SK-N-SH (cell line): ENCODE measurements around the gene LBR. TPM values are rescaled to one million over a fixed set of nuclear protein-coding genes. Genes with fewer than 3 reads are reported as not detected.

Experiments used
- CTCF ChIA-PET: fragments of 300-600, 350-600 bp; formaldehyde crosslinking; extraction: SDS; loops from one replicate; lab custom pipeline; 2021; lab: Yijun Ruan, JAX
- POLR2A ChIA-PET: fragments of 350-600 bp; sonication (Branson Sonifier 250); formaldehyde crosslinking; extraction: SDS; loops from one replicate; lab custom pipeline; 2020; ENCODE audit warnings: antibody characterized with exemption, inconsistent platforms; lab: Yijun Ruan, JAX
- DNase-seq: peaks from one replicate; pipeline ENCODE4 v3.0.0; 2012
- H2AFZ ChIP-seq: fragments of 200-600 bp; sonication (generic); 2 replicates; pipeline ENCODE4 v1.8.1; 2016; ENCODE audit warnings: antibody characterized with exemption, mild to moderate bottlenecking, low read depth
- H3F3A ChIP-seq: fragments of 200-600 bp; sonication (generic); replicated peaks from 2 replicates; pipeline ENCODE3; 2016; ENCODE audit warnings: antibody characterized with exemption, mild to moderate bottlenecking; ENCODE audit not compliant: insufficient read depth
- H3K27ac ChIP-seq, 2 experiments: fragments of 200-500 bp in 1 of 2; fragments of 200-600 bp in 1 of 2; sonication (Bioruptor generic) in 1 of 2; sonication (generic), shearing (Covaris generic) in 1 of 2; 2 replicates each; pipeline versions ENCODE4 v1.5.1 to v1.6.1; 2014 to 2016; ENCODE audit warnings: low read depth in 2 of 2, inconsistent platforms in 1 of 2, low read length in 1 of 2, mild to moderate bottlenecking in 1 of 2, mixed read lengths in 1 of 2
- H3K27me3 ChIP-seq: fragments of 200-600 bp; sonication (generic), shearing (Covaris generic); 2 replicates; pipeline ENCODE4 v1.6.1; 2016; ENCODE audit warnings: mixed run types; ENCODE audit not compliant: insufficient read depth
- H3K36me3 ChIP-seq, 2 experiments: fragments of 200-500 bp in 1 of 2; fragments of 200-600 bp in 1 of 2; sonication (Bioruptor generic) in 1 of 2; sonication (generic) in 1 of 2; replicated peaks in 1 of 2; 2 replicates each; pipeline versions ENCODE3 to v1.5.1; 2014 to 2016; ENCODE audit warnings: low read length in 1 of 2, mild to moderate bottlenecking in 1 of 2; ENCODE audit not compliant: insufficient read depth in 2 of 2, control insufficient read depth in 1 of 2
- H3K4me1 ChIP-seq, 2 experiments: fragments of 200-500 bp in 1 of 2; fragments of 200-600 bp in 1 of 2; sonication (Bioruptor generic) in 1 of 2; sonication (generic), shearing (Covaris generic) in 1 of 2; 2 replicates each; pipeline versions ENCODE4 v1.5.1 to v1.6.1; 2014 to 2016; ENCODE audit warnings: low read depth in 1 of 2, low read length in 1 of 2, mixed run types in 1 of 2; ENCODE audit not compliant: insufficient read depth in 2 of 2, control insufficient read depth in 1 of 2
- H3K4me2 ChIP-seq: fragments of 200-600 bp; sonication (generic), shearing (Covaris generic); 2 replicates; pipeline ENCODE4 v1.6.1; 2017; ENCODE audit warnings: mixed run types
- H3K4me3 ChIP-seq, 2 experiments: fragments of 200-500 bp in 1 of 2; fragments of 200-600 bp in 1 of 2; sonication (Bioruptor generic) in 1 of 2; sonication (generic), shearing (Covaris generic) in 1 of 2; 2 replicates each; pipeline versions ENCODE4 v1.5.1 to v1.8.1; 2014 to 2016; ENCODE audit warnings: low read depth in 2 of 2, inconsistent platforms in 1 of 2, low read length in 1 of 2, mild to moderate bottlenecking in 1 of 2, mixed read lengths in 1 of 2, moderate library complexity in 1 of 2
- H3K79me2 ChIP-seq: fragments of 200-600 bp; sonication (generic); 2 replicates; pipeline ENCODE4 v1.8.1; 2017; ENCODE audit warnings: mild to moderate bottlenecking; ENCODE audit not compliant: insufficient read depth
- H3K9ac ChIP-seq: fragments of 200-600 bp; sonication (generic); 2 replicates; pipeline ENCODE4 v1.6.1; 2017; ENCODE audit warnings: mixed run types
- H3K9me2 ChIP-seq: fragments of 200-600 bp; sonication (generic); 2 replicates; pipeline ENCODE4 v1.6.1; 2017; ENCODE audit warnings: mixed run types
- H3K9me3 ChIP-seq: fragments of 200-600 bp; sonication (generic); 2 replicates; pipeline ENCODE4 v1.6.1; 2017; ENCODE audit warnings: mixed run types, mild to moderate bottlenecking, moderate library complexity
- H4K20me1 ChIP-seq: fragments of 200-600 bp; sonication (generic); 2 replicates; pipeline ENCODE4 v1.6.1; 2017; ENCODE audit warnings: mild to moderate bottlenecking, mixed run types; ENCODE audit not compliant: insufficient read depth
- FOSL2 ChIP-seq: IDR thresholded peaks from 2 replicates; pipeline ENCODE4 v1.4.0; 2012; ENCODE audit warnings: low read depth, mild to moderate bottlenecking, moderate library complexity, borderline replicate concordance
- FOXJ3 ChIP-seq: sonication (generic); formaldehyde crosslinking; IDR thresholded peaks from 2 replicates; pipeline ENCODE4 v1.5.1; 2020; ENCODE audit warnings: mild to moderate bottlenecking, missing genetic modification reagents
- GABPA ChIP-seq: IDR thresholded peaks from 2 replicates; pipeline ENCODE4 v1.4.0; 2012; ENCODE audit warnings: low read depth, mild to moderate bottlenecking
- JUND ChIP-seq: IDR thresholded peaks from 2 replicates; pipeline ENCODE4 v1.4.0; 2012
- MXI1 ChIP-seq: IDR thresholded peaks from 2 replicates; pipeline ENCODE4 v1.6.1; 2012; ENCODE audit warnings: mild to moderate bottlenecking, low read depth, low read length, improper control_type of control experiment
- NFIC ChIP-seq: IDR thresholded peaks from 2 replicates; pipeline ENCODE4 v1.4.0; 2012; ENCODE audit warnings: borderline replicate concordance
- NRF1 ChIP-seq: IDR thresholded peaks from 2 replicates; pipeline ENCODE4 v1.6.1; 2012; ENCODE audit warnings: low read depth, mild to moderate bottlenecking, low read length
- POLR2AphosphoS5 ChIP-seq: IDR thresholded peaks from 2 replicates; pipeline ENCODE4 v1.6.1; 2012; ENCODE audit warnings: low read depth, low read length
- RXRA ChIP-seq: IDR thresholded peaks from 2 replicates; pipeline ENCODE4 v1.4.0; 2012; ENCODE audit warnings: low read depth, mild to moderate bottlenecking, borderline replicate concordance
- SMC3 ChIP-seq: IDR thresholded peaks from 2 replicates; pipeline ENCODE4 v1.6.1; 2012; ENCODE audit warnings: low read depth, low read length, improper control_type of control experiment
- TEAD4 ChIP-seq: IDR thresholded peaks from 2 replicates; pipeline ENCODE4 v1.4.0; 2012; ENCODE audit warnings: mild to moderate bottlenecking, borderline replicate concordance; ENCODE audit not compliant: insufficient read depth
- WGBS: methylation state at CpG from one replicate; pipeline ENCODE4 v1.1.6; 2017; ENCODE audit warnings: low lambda C conversion rate; 5-methylcytosine and 5-hydroxymethylcytosine counted together
- polyA plus RNA-seq, 3 experiments: library from polyadenylated mRNA; depleted of rRNA; stranded (reverse); fragments of >200 nt; gene quantifications; 2 replicates each; pipeline ENCODE4 v1.2.3, GENCODE V29; 2012
- TF ChIP-seq, protein P1 (sequence below): IDR thresholded peaks from 2 replicates; pipeline ENCODE4 v1.4.0; 2012; ENCODE audit warnings: low read depth, borderline replicate concordance
- TF ChIP-seq, protein P2 (sequence below): IDR thresholded peaks from 2 replicates; pipeline ENCODE4 v1.6.1; 2012; ENCODE audit warnings: mild to moderate bottlenecking, low read depth, low read length, moderate library complexity
- TF ChIP-seq, protein P3 (sequence below): fragments of 150-350 bp; IDR thresholded peaks from 2 replicates; pipeline ENCODE4 v1.6.1; 2017; ENCODE audit warnings: antibody characterized with exemption, low read length, low read depth, borderline replicate concordance
- TF ChIP-seq, protein P4 (sequence below): fragments of 200-600 bp; sonication (generic); IDR thresholded peaks from 2 replicates; pipeline ENCODE4 v1.6.1; 2017; ENCODE audit warnings: antibody characterized with exemption, mild to moderate bottlenecking, moderate library complexity
- TF ChIP-seq, protein P5 (sequence below): IDR thresholded peaks from 2 replicates; pipeline ENCODE4; 2012

Gene LBR
- polyA plus RNA-seq, 1 of the 3 experiments (the other 2 are of a cell fraction), result 10.6 TPM

DNA sequence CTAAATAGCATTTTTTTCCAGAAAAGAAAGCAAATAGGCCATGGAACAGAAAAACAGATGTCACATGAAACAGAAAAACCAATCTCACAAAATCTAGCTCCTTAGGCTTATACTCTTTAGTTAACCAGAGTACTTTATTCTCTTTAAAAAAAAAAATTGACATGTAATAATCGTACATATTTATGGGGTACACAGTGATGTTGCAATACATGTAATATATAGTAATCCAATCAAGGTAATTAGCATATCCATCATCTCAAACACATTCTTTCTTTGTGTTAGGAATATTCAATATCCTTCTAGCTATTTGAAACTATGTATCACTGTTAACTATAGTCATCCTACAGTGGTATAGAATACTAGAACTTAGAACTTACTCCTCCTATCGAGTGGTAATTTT lies 20.1 kb downstream of the LBR start:
- Histone ChIP-seq H3K79me2 (no peaks in the 10 kb centered on the region), H3K4me2 (no peak overlapping the region), H3K4me1 (peaks cover 0 to 8% of the 10 kb centered on the region in 2 experiments; a peak in 1 of 4 replicates), H2AFZ (no peak overlapping the region), H3K9ac (no peak overlapping the region), H3K36me3 (peaks cover 45 to 73% of the 10 kb centered on the region in 2 experiments), H3K9me2 (no peaks in the 10 kb centered on the region), H3K27ac (no peak overlapping the region; a peak in 1 of 4 replicates), H3K4me3 (no peak overlapping the region), H3F3A (no peaks in the 10 kb centered on the region), H3K27me3 (no peaks in the 10 kb centered on the region), H3K9me3 (no peaks in the 10 kb centered on the region), H4K20me1 (no peaks in the 10 kb centered on the region)
- WGBS, result 97% methylated on average over 2 of the region's 2 CpGs
- no peak for TF ChIP-seq FOSL2
- TF ChIP-seq, protein P1, sequence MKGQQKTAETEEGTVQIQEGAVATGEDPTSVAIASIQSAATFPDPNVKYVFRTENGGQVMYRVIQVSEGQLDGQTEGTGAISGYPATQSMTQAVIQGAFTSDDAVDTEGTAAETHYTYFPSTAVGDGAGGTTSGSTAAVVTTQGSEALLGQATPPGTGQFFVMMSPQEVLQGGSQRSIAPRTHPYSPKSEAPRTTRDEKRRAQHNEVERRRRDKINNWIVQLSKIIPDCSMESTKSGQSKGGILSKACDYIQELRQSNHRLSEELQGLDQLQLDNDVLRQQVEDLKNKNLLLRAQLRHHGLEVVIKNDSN, result no peak
- no peak for TF ChIP-seq TEAD4
- TF ChIP-seq NRF1, result no peak
- no peak for TF ChIP-seq FOXJ3 (CRISPR knock-in tag)
- TF ChIP-seq SMC3, result no peak
- TF ChIP-seq, protein P2, sequence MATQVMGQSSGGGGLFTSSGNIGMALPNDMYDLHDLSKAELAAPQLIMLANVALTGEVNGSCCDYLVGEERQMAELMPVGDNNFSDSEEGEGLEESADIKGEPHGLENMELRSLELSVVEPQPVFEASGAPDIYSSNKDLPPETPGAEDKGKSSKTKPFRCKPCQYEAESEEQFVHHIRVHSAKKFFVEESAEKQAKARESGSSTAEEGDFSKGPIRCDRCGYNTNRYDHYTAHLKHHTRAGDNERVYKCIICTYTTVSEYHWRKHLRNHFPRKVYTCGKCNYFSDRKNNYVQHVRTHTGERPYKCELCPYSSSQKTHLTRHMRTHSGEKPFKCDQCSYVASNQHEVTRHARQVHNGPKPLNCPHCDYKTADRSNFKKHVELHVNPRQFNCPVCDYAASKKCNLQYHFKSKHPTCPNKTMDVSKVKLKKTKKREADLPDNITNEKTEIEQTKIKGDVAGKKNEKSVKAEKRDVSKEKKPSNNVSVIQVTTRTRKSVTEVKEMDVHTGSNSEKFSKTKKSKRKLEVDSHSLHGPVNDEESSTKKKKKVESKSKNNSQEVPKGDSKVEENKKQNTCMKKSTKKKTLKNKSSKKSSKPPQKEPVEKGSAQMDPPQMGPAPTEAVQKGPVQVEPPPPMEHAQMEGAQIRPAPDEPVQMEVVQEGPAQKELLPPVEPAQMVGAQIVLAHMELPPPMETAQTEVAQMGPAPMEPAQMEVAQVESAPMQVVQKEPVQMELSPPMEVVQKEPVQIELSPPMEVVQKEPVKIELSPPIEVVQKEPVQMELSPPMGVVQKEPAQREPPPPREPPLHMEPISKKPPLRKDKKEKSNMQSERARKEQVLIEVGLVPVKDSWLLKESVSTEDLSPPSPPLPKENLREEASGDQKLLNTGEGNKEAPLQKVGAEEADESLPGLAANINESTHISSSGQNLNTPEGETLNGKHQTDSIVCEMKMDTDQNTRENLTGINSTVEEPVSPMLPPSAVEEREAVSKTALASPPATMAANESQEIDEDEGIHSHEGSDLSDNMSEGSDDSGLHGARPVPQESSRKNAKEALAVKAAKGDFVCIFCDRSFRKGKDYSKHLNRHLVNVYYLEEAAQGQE, result no peak
- TF ChIP-seq, protein P3, sequence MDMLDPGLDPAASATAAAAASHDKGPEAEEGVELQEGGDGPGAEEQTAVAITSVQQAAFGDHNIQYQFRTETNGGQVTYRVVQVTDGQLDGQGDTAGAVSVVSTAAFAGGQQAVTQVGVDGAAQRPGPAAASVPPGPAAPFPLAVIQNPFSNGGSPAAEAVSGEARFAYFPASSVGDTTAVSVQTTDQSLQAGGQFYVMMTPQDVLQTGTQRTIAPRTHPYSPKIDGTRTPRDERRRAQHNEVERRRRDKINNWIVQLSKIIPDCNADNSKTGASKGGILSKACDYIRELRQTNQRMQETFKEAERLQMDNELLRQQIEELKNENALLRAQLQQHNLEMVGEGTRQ, result no peak
- TF ChIP-seq MXI1, result no peak
- TF ChIP-seq, protein P4, sequence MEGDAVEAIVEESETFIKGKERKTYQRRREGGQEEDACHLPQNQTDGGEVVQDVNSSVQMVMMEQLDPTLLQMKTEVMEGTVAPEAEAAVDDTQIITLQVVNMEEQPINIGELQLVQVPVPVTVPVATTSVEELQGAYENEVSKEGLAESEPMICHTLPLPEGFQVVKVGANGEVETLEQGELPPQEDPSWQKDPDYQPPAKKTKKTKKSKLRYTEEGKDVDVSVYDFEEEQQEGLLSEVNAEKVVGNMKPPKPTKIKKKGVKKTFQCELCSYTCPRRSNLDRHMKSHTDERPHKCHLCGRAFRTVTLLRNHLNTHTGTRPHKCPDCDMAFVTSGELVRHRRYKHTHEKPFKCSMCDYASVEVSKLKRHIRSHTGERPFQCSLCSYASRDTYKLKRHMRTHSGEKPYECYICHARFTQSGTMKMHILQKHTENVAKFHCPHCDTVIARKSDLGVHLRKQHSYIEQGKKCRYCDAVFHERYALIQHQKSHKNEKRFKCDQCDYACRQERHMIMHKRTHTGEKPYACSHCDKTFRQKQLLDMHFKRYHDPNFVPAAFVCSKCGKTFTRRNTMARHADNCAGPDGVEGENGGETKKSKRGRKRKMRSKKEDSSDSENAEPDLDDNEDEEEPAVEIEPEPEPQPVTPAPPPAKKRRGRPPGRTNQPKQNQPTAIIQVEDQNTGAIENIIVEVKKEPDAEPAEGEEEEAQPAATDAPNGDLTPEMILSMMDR, result no peak
- TF ChIP-seq JUND, result no peak
- no peak for TF ChIP-seq GABPA
- no peak for TF ChIP-seq POLR2AphosphoS5
- TF ChIP-seq NFIC, result no peak
- TF ChIP-seq, protein P5, sequence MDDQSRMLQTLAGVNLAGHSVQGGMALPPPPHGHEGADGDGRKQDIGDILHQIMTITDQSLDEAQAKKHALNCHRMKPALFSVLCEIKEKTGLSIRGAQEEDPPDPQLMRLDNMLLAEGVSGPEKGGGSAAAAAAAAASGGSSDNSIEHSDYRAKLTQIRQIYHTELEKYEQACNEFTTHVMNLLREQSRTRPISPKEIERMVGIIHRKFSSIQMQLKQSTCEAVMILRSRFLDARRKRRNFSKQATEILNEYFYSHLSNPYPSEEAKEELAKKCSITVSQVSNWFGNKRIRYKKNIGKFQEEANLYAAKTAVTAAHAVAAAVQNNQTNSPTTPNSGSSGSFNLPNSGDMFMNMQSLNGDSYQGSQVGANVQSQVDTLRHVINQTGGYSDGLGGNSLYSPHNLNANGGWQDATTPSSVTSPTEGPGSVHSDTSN, result no peak
- no peak for TF ChIP-seq RXRA
- ChIA-PET CTCF (interaction anchor here (1.4 kb wide), 1 partner anchor 8 kb away, joined by 4 read pairs; no protein-coding TSS in a partner anchor), POLR2A (no interaction called here)
- no peak for DNase-seq
